Fibroblast of lung (primary cell): Measurements from ENCODE around the gene AP3S2. TPM values are rescaled to one million over a fixed set of nuclear protein-coding genes. Genes with fewer than 3 reads are reported as not detected.
"Not testable (repeated sequence)": the region's sequence is repeated elsewhere in the genome, so short reads cannot be mapped to it uniquely, and the experiment has no call there.

Source experiments
- DNase-seq, 2 donors: peaks; one replicate each; pipeline versions ENCODE4 v3.0.0 to v3.0.0-alpha.2; 2010; ENCODE audit warnings: low read depth in 2 of 2
- H2AFZ ChIP-seq: 2 replicates; pipeline ENCODE4 v1.5.1; 2012; ENCODE audit warnings: low read length, control low read depth, inconsistent platforms
- H3K27ac ChIP-seq: 2 replicates; pipeline ENCODE4 v1.5.1; 2011; ENCODE audit warnings: low read length, control low read depth; ENCODE audit not compliant: insufficient read depth
- H3K27me3 ChIP-seq: 2 replicates; pipeline ENCODE4 v1.5.1; 2011; ENCODE audit warnings: mild to moderate bottlenecking, low read length; ENCODE audit not compliant: control insufficient read depth, insufficient read depth
- H3K36me3 ChIP-seq: 2 replicates; pipeline ENCODE4 v1.5.1; 2011; ENCODE audit warnings: low read length; ENCODE audit not compliant: control insufficient read depth, insufficient read depth
- H3K4me1 ChIP-seq: 2 replicates; pipeline ENCODE4 v1.5.1; 2011; ENCODE audit warnings: low read length; ENCODE audit not compliant: control insufficient read depth, insufficient read depth; ENCODE audit errors: extremely low read depth
- H3K4me2 ChIP-seq: 2 replicates; pipeline ENCODE4 v1.5.1; 2011; ENCODE audit warnings: low read length, control low read depth; ENCODE audit not compliant: insufficient read depth; ENCODE audit errors: extremely low read depth
- H3K4me3 ChIP-seq, 4 experiments: fragments of 200-600 bp in 1 of 4; sonication (generic) in 1 of 4; replicated peaks in 1 of 4; 2 replicates each; pipeline ENCODE4 v1.5.1; 2011 to 2016; ENCODE audit warnings: low read length in 4 of 4, low read depth in 3 of 4, mild to moderate bottlenecking in 3 of 4, control low read depth in 2 of 4, inconsistent platforms in 1 of 4, mixed read lengths in 1 of 4; ENCODE audit not compliant: insufficient read depth in 1 of 4; ENCODE audit errors: control extremely low read depth in 1 of 4
- H3K79me2 ChIP-seq: 2 replicates; pipeline ENCODE4 v1.5.1; 2012; ENCODE audit warnings: mild to moderate bottlenecking, low read length, inconsistent platforms; ENCODE audit not compliant: control insufficient read depth, insufficient read depth
- H3K9ac ChIP-seq: 2 replicates; pipeline ENCODE4 v1.5.1; 2011; ENCODE audit warnings: mild to moderate bottlenecking, low read length, control low read depth; ENCODE audit not compliant: insufficient read depth
- H3K9me3 ChIP-seq: 2 replicates; pipeline ENCODE4 v1.5.1; 2012; ENCODE audit warnings: low read depth, low read length; ENCODE audit not compliant: control insufficient read depth, insufficient read depth
- H4K20me1 ChIP-seq: 2 replicates; pipeline ENCODE4 v1.5.1; 2011; ENCODE audit warnings: low read length; ENCODE audit not compliant: control insufficient read depth, insufficient read depth; ENCODE audit errors: extremely low read depth
- CTCF ChIP-seq, 2 donors: IDR thresholded peaks in 1 of 2; conservative IDR thresholded peaks in 1 of 2; 1 replicate in 1 of 2; 2 replicates in 1 of 2; pipeline ENCODE4 v1.5.1; 2011 to 2012; ENCODE audit warnings: low read length in 2 of 2, control low read depth in 1 of 2, inconsistent platforms in 1 of 2, low read depth in 1 of 2, mild to moderate bottlenecking in 1 of 2
- EZH2 ChIP-seq: IDR thresholded peaks from 2 replicates; pipeline ENCODE4 v1.5.1; 2012; ENCODE audit warnings: low read length, control low read depth, mild to moderate bottlenecking; ENCODE audit errors: missing control alignments
- polyA plus RNA-seq, 2 donors: library from polyadenylated mRNA; depleted of rRNA in 1 of 2; stranded (reverse) in 1 of 2; unstranded in 1 of 2; fragments of >200 nt; gene quantifications; 2 replicates each; pipeline ENCODE4 v1.2.1, GENCODE V29; 2011 to 2012; ENCODE audit warnings: missing spikeins in 1 of 2
- total RNA-seq: library from RNA; depleted of rRNA; stranded (reverse); fragments of >200 nt; gene quantifications from 2 replicates; pipeline ENCODE4 v1.2.1, GENCODE V29; 2014

Gene AP3S2
- total and polyA plus RNA-seq, 2 donors (not counting 1 experiment from before 2014, with no cell fraction given), result 54.4 to 69.5 TPM

GRCh38 chr15:89784686-89784960, 109.2 kb downstream of the AP3S2 start:
- Histone ChIP-seq H2AFZ (no peak overlapping the region), H3K4me2 (no peak overlapping the region), H4K20me1 (no peaks in the 10 kb centered on the region), H3K27me3 (no peaks in the 10 kb centered on the region), H3K9me3 (no peaks in the 10 kb centered on the region), H3K79me2 (no peaks in the 10 kb centered on the region), H3K36me3 (peaks cover 6% of the 10 kb centered on the region), H3K9ac (no peak overlapping the region), H3K4me1 (peaks cover 3% of the 10 kb centered on the region), H3K27ac (no peak overlapping the region), H3K4me3 (no peak overlapping the region)
- DNase-seq, result no peak
- no peak for TF ChIP-seq CTCF (conservative IDR thresholded peaks at IDR 0.05 in 1 of 2, IDR thresholded peaks at IDR 0.05 in 1 of 2; ENCODE audit: low read depth in 1 of 2, low read length in 2 of 2)
- no peak for TF ChIP-seq EZH2

GRCh38 chr15:89783861-89784685, 109.7 kb downstream of the AP3S2 start:
- H3K36me3 ChIP-seq, result peaks cover 6% of the 10 kb centered on the region
- DNase-seq, result no peak
- H3K9ac ChIP-seq, result no peak overlapping the region
- H3K4me3 ChIP-seq, result no peak overlapping the region
- H3K79me2 ChIP-seq, result no peaks in the 10 kb centered on the region
- TF ChIP-seq CTCF (conservative IDR thresholded peaks at IDR 0.05 in 1 of 2, IDR thresholded peaks at IDR 0.05 in 1 of 2; ENCODE audit: low read depth in 1 of 2, low read length in 2 of 2), result no peak
- TF ChIP-seq EZH2, result no peak
- no peaks in the 10 kb centered on the region for H3K27me3 ChIP-seq
- H3K4me2 ChIP-seq, result no peak overlapping the region
- no peak overlapping the region for H3K27ac ChIP-seq
- H3K9me3 ChIP-seq, result no peaks in the 10 kb centered on the region
- H3K4me1 ChIP-seq, result peaks cover 3% of the 10 kb centered on the region
- H2AFZ ChIP-seq, result no peak overlapping the region
- H4K20me1 ChIP-seq, result no peaks in the 10 kb centered on the region

- no peak overlapping the region for H3K9ac ChIP-seq
- no peaks in the 10 kb centered on the region for H3K9me3 ChIP-seq
- no peaks in the 10 kb centered on the region for H3K79me2 ChIP-seq
- H3K36me3 ChIP-seq, result peaks cover 5% of the 10 kb centered on the region
- H3K27ac ChIP-seq, result peak overlapping the region; percentile 34
- no peak overlapping the region for H3K4me3 ChIP-seq
- DNase-seq, result peak; percentile 61 to 70
- TF ChIP-seq CTCF (conservative IDR thresholded peaks at IDR 0.05 in 1 of 2, IDR thresholded peaks at IDR 0.05 in 1 of 2; ENCODE audit: low read depth in 1 of 2, low read length in 2 of 2) (no peak), EZH2 (no peak)
- no peak overlapping the region for H3K4me2 ChIP-seq
- peaks cover 3% of the 10 kb centered on the region for H3K4me1 ChIP-seq
- no peaks in the 10 kb centered on the region for H3K27me3 ChIP-seq
- no peaks in the 10 kb centered on the region for H4K20me1 ChIP-seq
- H2AFZ ChIP-seq, result no peak overlapping the region
Measured at GRCh38 chr15:89783111-89783860, 110.5 kb downstream of the AP3S2 start.

- not testable (repeated sequence) for H3K27me3 ChIP-seq, H4K20me1 ChIP-seq, H3K4me3 ChIP-seq, H3K4me1 ChIP-seq, H3K79me2 ChIP-seq, H2AFZ ChIP-seq, H3K27ac ChIP-seq, H3K4me2 ChIP-seq, H3K36me3 ChIP-seq, H3K9me3 ChIP-seq, DNase-seq, H3K9ac ChIP-seq
Measured at GRCh38 chr15:89782619-89782950, 111.2 kb downstream of the AP3S2 start.
